Thyroid gland (tissue), 4 donors: ENCODE measurements around the gene TBRG1. TPM values are rescaled to one million over a fixed set of nuclear protein-coding genes. Genes with fewer than 3 reads are reported as not detected.

ENCODE experiments used
- DNase-seq, 2 donors: peaks; one replicate each; pipeline ENCODE4 v3.0.0-alpha.2; 2019
- H3K27ac ChIP-seq, 3 donors: fragments of 200-600 bp; sonication (generic); 1 replicate in 2 of 3; 2 replicates in 1 of 3; pipeline ENCODE4 v1.5.1; 2016 to 2019; ENCODE audit warnings: mild to moderate bottlenecking in 1 of 3, moderate library complexity in 1 of 3
- H3K27me3 ChIP-seq: fragments of 200-600 bp; sonication (generic); one replicate; pipeline ENCODE4 v1.5.1; 2019
- H3K36me3 ChIP-seq, 2 donors: fragments of 200-600 bp; sonication (generic); one replicate each; pipeline ENCODE4 v1.5.1; 2016 to 2019
- H3K4me1 ChIP-seq, 2 donors: fragments of 200-600 bp; sonication (generic); one replicate each; pipeline ENCODE4 v1.5.1; 2017 to 2019
- H3K4me3 ChIP-seq, 3 donors: fragments of 200-600 bp; sonication (generic); replicated peaks in 1 of 3; 1 replicate in 2 of 3; 2 replicates in 1 of 3; pipeline ENCODE4 v1.5.1; 2016; ENCODE audit warnings: mild to moderate bottlenecking in 1 of 3
- H3K9me3 ChIP-seq: fragments of 200-600 bp; sonication (generic); one replicate; pipeline ENCODE4 v1.5.1; 2017
- POLR2A ChIP-seq, 2 donors: fragments of 450-650 bp; IDR thresholded peaks; one replicate each; pipeline ENCODE4 v1.6.1; 2017; ENCODE audit warnings: antibody characterized with exemption in 2 of 2, mild to moderate bottlenecking in 2 of 2, moderate library complexity in 1 of 2
- WGBS, 2 donors: methylation state at CpG; one replicate each; pipeline ENCODE4 v1.1.5; 2017; 5-methylcytosine and 5-hydroxymethylcytosine counted together
- intact Hi-C: fragments of 100-400 bp; cut with DNase I; formaldehyde crosslinking; loops from one replicate; pipeline ENCODE4 v1.15.1; 2023
- total RNA-seq, 4 donors: library from RNA; depleted of rRNA; stranded (reverse); fragments of >200 nt; gene quantifications; one replicate each; pipeline ENCODE4 v1.2.3, GENCODE V29; 2016
- TF ChIP-seq, protein P1 (sequence below), 6 experiments: fragments of 200-600 bp in 3 of 6; fragments of 450-650 bp in 3 of 6; sonication (generic) in 3 of 6; IDR thresholded peaks; one replicate each; pipeline ENCODE4 v1.5.1; 2016 to 2019; ENCODE audit warnings: antibody characterized with exemption in 6 of 6, mild to moderate bottlenecking in 2 of 6, inconsistent platforms in 1 of 6, moderate library complexity in 1 of 6

TBRG1 gene
- total RNA-seq, 4 donors from 2014 or later, result 34.7 to 59.8 (median 46.3) TPM

DNA sequence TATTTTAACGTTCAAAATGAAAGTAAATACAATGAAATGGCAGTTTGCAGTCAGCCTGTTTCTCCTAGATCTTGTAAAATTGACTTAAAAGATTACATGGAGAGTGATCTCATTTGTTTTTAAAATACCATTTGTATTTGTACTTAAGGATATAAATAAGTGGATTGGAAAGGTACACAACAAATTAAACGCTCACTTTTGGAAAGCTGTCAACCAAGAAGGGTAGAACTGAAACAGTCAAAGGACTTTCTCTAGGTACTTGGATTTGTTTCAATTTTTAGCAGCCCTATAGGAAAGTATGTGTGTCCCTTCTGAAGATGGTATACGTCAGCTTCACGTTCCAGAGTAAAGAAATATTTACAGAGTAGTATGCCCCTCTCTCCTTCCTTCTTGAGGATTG lies 7.3 kb downstream of the TBRG1 start:
- Histone ChIP-seq H3K4me3 (no peak overlapping the region), H3K36me3 (peaks cover 56 to 62% of the 10 kb centered on the region in 2 donors), H3K27ac (no peak overlapping the region), H3K4me1 (no peaks in the 10 kb centered on the region), H3K27me3 (no peaks in the 10 kb centered on the region), H3K9me3 (no peaks in the 10 kb centered on the region)
- 85 to 88% methylated on average over 4 of the region's 4 CpGs for WGBS, 2 donors
- no peak for TF ChIP-seq POLR2A (IDR thresholded peaks at IDR 0.05)
- TF ChIP-seq, protein P1, sequence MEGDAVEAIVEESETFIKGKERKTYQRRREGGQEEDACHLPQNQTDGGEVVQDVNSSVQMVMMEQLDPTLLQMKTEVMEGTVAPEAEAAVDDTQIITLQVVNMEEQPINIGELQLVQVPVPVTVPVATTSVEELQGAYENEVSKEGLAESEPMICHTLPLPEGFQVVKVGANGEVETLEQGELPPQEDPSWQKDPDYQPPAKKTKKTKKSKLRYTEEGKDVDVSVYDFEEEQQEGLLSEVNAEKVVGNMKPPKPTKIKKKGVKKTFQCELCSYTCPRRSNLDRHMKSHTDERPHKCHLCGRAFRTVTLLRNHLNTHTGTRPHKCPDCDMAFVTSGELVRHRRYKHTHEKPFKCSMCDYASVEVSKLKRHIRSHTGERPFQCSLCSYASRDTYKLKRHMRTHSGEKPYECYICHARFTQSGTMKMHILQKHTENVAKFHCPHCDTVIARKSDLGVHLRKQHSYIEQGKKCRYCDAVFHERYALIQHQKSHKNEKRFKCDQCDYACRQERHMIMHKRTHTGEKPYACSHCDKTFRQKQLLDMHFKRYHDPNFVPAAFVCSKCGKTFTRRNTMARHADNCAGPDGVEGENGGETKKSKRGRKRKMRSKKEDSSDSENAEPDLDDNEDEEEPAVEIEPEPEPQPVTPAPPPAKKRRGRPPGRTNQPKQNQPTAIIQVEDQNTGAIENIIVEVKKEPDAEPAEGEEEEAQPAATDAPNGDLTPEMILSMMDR (IDR thresholded peaks at IDR 0.05), result no peak
- DNase-seq, result no peak
- intact Hi-C loops, result no loop called here

DNA sequence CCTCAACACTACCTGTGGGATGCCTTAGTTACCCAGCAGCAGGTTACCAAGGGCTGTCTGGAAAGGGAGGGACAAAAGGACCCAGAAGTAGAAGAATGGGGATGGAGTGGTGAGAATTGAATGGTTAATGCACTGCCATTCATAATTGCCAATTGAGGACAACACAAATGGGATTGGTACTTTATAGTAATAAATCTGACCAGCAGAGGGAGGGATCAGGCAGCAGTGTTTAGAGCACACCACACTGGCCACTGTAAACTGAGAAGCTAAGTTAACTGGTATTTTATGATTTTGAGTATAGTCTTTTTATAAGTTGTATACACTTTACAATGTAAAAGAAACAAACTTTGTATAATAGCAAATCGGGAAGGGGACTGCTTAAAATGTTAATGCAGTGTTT lies 10.7 kb downstream of the TBRG1 start:
- intact Hi-C loops, result no loop called here
- no peak overlapping the region for H3K4me3 ChIP-seq
- peaks cover 60 to 72% of the 10 kb centered on the region in 2 donors for H3K36me3 ChIP-seq
- WGBS, 2 donors, result 90 to 93% methylated on average over 1 of the region's 1 CpG
- H3K27ac ChIP-seq, result no peak overlapping the region
- H3K9me3 ChIP-seq, result no peaks in the 10 kb centered on the region
- TF ChIP-seq POLR2A (IDR thresholded peaks at IDR 0.05), result no peak
- TF ChIP-seq, protein P1 (IDR thresholded peaks at IDR 0.05), result peak in 1 of 6 experiments; percentile 9
- no peaks in the 10 kb centered on the region for H3K27me3 ChIP-seq
- H3K4me1 ChIP-seq, result no peaks in the 10 kb centered on the region
- no peak for DNase-seq

DNA sequence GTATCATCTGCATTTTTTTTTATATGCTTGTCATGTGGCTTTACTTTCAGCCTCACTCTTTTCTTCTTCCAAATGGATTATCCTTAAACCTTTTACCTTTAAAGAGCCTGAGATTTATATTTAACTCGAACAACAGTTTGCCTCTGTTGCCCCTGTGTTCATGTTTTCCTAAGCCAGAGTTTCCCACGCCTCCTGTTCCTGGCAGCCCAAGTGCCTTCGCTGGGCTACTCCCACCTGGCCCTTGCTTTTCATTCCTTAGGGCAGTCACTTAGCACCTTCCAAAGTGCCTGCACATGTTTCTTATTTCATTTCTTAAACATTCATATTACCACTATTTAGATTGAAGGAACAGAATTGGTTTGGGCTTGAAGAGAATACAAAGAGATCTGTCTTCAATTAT lies 13.3 kb downstream of the TBRG1 start:
- no peak for DNase-seq
- WGBS, 2 donors, result 82 to 89% methylated on average over 3 of the region's 3 CpGs
- Histone ChIP-seq H3K27me3 (no peaks in the 10 kb centered on the region), H3K9me3 (no peaks in the 10 kb centered on the region), H3K27ac (no peak overlapping the region), H3K36me3 (peaks cover 57 to 72% of the 10 kb centered on the region in 2 donors), H3K4me3 (no peak overlapping the region), H3K4me1 (no peaks in the 10 kb centered on the region)
- intact Hi-C loops, result no loop called here
- no peak for TF ChIP-seq POLR2A (IDR thresholded peaks at IDR 0.05)
- TF ChIP-seq, protein P1 (IDR thresholded peaks at IDR 0.05), result no peak

DNA sequence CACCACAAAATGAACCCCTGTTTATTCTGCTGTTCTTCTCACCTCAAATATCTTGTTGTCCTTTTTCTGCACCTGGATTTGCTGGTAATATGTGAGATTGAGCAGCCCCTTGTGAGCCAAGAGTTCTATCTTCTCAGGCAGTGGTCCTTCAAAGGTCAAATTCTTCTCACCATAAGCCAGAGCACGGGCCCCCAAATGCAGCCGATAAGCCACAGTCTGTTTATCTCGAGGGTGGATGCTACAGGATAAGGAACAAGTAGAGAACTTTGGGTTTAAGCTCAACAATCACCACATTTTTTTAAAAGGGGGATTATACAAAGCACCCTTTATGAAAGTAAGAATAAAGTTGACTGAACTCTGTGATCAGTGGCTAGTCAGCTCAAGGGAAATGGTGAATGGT lies 15.8 kb downstream of the TBRG1 start:
- WGBS, 2 donors, result 93 to 94% methylated on average over 3 of the region's 3 CpGs
- Histone ChIP-seq H3K36me3 (peaks cover 31 to 49% of the 10 kb centered on the region in 2 donors), H3K27me3 (no peaks in the 10 kb centered on the region)

GRCh38 chr11:124639186-124639585 lies 16.5 kb downstream of the TBRG1 start:
- WGBS, 2 donors, result 60 to 100% methylated on average over 1 of the region's 1 CpG
- DNase-seq, result no peak
- no peak overlapping the region for H3K4me3 ChIP-seq
- no peak for TF ChIP-seq POLR2A (IDR thresholded peaks at IDR 0.05)
- TF ChIP-seq, protein P1 (IDR thresholded peaks at IDR 0.05), result no peak
- H3K27me3 ChIP-seq, result no peaks in the 10 kb centered on the region
- H3K36me3 ChIP-seq, result peaks cover 29 to 43% of the 10 kb centered on the region in 2 donors
- no peaks in the 10 kb centered on the region for H3K4me1 ChIP-seq
- H3K9me3 ChIP-seq, result no peaks in the 10 kb centered on the region
- no peak overlapping the region for H3K27ac ChIP-seq
- intact Hi-C loops, result no loop called here

More for the DNA sequence above, 15.8 kb downstream of the TBRG1 start:
- TF ChIP-seq POLR2A (IDR thresholded peaks at IDR 0.05), result no peak
- TF ChIP-seq, protein P1 (IDR thresholded peaks at IDR 0.05), result no peak
- intact Hi-C loops, result no loop called here
- Histone ChIP-seq H3K4me3 (no peak overlapping the region), H3K27ac (no peak overlapping the region), H3K9me3 (no peaks in the 10 kb centered on the region), H3K4me1 (no peaks in the 10 kb centered on the region)
- DNase-seq, result no peak
